ENCODE data around the gene KLHL29. TPM values are rescaled to one million over a fixed set of nuclear protein-coding genes. Genes with fewer than 3 reads are reported as not detected.

KLHL29 gene
- total RNA-seq, 1 donor from 2014 or later, result 5.5 TPM

DNA sequence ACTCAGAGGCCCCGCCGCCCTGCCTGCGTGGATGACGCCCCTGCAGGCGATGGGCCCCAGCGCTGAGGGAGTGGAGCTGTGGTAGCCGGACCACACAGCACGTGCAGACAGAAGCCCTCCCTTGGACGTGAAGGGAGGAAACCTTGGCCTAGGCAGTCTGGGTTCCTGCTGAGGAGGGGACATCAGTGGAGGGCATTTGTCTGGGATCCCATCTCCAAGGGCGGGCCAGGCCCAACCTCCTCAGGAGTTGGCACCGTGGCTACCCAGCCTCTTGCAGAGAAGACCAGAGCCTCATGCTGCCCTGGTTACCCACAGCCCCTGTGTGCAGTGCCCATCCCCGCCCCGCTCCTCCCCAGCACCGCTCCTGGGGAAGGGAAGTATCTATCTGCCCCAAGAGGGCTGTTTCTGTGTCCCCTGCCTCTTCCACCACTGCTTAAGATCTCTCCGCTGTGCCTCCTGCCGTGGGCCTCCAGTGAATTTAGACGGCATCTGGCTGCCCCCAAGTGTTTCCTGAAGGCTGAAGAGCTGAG, 241.8 kb downstream of the KLHL29 start:
- Histone ChIP-seq H4K20me1 (ENCODE audit: insufficient read depth, low read length) (peaks cover 3% of the 10 kb centered on the region), H3K9me3 (ENCODE audit: insufficient read depth, low read depth, low read length) (peaks cover 10% of the 10 kb centered on the region), H3K4me2 (ENCODE audit: low read length) (no peak overlapping the region), H3K79me2 (ENCODE audit: insufficient read depth, low read length) (no peaks in the 10 kb centered on the region), H3K27ac (ENCODE audit: low read depth, low read length) (no peak overlapping the region), H3K36me3 (ENCODE audit: insufficient read depth, low read length) (no peaks in the 10 kb centered on the region), H3K4me1 (ENCODE audit: insufficient read depth, low read length) (no peaks in the 10 kb centered on the region), H3K27me3 (ENCODE audit: insufficient read depth, low read length) (no peaks in the 10 kb centered on the region), H3K9ac (ENCODE audit: low read length) (no peak overlapping the region), H2AFZ (ENCODE audit: low read depth, low read length) (no peak overlapping the region), H3K4me3 (ENCODE audit: insufficient read depth, low read depth, low read length) (no peak overlapping the region)
- TF ChIP-seq, protein P1, sequence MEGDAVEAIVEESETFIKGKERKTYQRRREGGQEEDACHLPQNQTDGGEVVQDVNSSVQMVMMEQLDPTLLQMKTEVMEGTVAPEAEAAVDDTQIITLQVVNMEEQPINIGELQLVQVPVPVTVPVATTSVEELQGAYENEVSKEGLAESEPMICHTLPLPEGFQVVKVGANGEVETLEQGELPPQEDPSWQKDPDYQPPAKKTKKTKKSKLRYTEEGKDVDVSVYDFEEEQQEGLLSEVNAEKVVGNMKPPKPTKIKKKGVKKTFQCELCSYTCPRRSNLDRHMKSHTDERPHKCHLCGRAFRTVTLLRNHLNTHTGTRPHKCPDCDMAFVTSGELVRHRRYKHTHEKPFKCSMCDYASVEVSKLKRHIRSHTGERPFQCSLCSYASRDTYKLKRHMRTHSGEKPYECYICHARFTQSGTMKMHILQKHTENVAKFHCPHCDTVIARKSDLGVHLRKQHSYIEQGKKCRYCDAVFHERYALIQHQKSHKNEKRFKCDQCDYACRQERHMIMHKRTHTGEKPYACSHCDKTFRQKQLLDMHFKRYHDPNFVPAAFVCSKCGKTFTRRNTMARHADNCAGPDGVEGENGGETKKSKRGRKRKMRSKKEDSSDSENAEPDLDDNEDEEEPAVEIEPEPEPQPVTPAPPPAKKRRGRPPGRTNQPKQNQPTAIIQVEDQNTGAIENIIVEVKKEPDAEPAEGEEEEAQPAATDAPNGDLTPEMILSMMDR (IDR thresholded peaks at IDR 0.05; ENCODE audit: insufficient read depth, low read depth, low read length), result no peak
- TF ChIP-seq EZH2 (IDR thresholded peaks at IDR 0.05; ENCODE audit: insufficient read depth, low read length), result no peak
- peaks cover 6% of the 10 kb centered on the region for H3K36me3 Mint-ChIP-seq (ENCODE audit: low read depth, unreplicated experiment)
- peaks cover 11% of the 10 kb centered on the region for H3K9me3 Mint-ChIP-seq (ENCODE audit: unreplicated experiment)
- DNase-seq (ENCODE audit: low read depth) (no peak), FAIRE-seq (no peak)
- H3K27ac Mint-ChIP-seq (ENCODE audit: unreplicated experiment), result peak overlapping the region; percentile 66
- H3K27me3 Mint-ChIP-seq (ENCODE audit: low read depth, unreplicated experiment), result peaks cover 44% of the 10 kb centered on the region
- H3K4me1 Mint-ChIP-seq (ENCODE audit: low read depth, unreplicated experiment), result peaks cover 7% of the 10 kb centered on the region
- no peak overlapping the region for H3K4me3 Mint-ChIP-seq (ENCODE audit: unreplicated experiment)

DNA sequence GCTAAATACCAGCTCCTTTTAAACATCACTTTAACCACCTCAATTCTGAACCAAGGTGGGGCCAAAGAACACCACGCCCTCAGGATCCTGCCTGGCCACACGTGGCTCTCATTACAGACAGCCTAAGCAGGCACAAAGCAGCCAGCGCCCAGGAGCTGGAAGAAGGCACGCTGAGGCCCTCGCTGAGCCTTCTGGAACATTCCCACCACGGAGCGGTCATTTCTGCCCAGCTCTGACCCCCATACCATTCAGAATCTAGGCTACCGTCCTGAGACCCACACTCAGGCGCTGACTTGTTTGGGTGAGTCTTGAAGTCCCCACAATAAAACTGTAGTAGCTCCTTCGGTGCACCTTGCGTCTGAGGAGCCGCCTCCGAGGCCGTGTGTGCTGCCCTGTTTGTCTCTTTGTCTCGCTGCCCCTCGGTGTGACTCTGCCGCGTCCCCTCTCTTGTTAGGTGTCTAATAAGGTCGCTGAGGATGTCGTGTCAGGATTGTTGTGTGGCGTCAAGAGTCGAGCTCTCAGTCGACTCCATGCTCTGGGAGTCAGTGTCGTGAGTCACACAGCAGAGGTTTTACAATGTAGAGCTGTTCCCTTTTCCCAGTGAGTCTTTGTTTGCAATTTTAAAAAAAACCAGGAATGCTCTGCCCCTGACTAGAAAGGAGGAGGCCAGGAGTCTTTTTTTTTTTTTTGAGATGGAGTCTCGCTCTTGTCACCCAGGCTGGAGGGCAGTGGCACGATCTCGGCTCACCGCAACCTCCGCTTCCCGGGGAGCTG, 242.4 kb downstream of the KLHL29 start:
- Histone ChIP-seq H3K27me3 (ENCODE audit: insufficient read depth, low read length) (no peaks in the 10 kb centered on the region), H3K79me2 (ENCODE audit: insufficient read depth, low read length) (no peaks in the 10 kb centered on the region), H3K4me3 (ENCODE audit: insufficient read depth, low read depth, low read length) (no peak overlapping the region), H2AFZ (ENCODE audit: low read depth, low read length) (no peak overlapping the region), H3K9ac (ENCODE audit: low read length) (no peak overlapping the region), H3K27ac (ENCODE audit: low read depth, low read length) (no peak overlapping the region), H3K36me3 (ENCODE audit: insufficient read depth, low read length) (no peaks in the 10 kb centered on the region), H3K4me1 (ENCODE audit: insufficient read depth, low read length) (no peaks in the 10 kb centered on the region), H3K9me3 (ENCODE audit: insufficient read depth, low read depth, low read length) (peaks cover 10% of the 10 kb centered on the region), H3K4me2 (ENCODE audit: low read length) (no peak overlapping the region), H4K20me1 (ENCODE audit: insufficient read depth, low read length) (no peaks in the 10 kb centered on the region)
- peaks cover 11% of the 10 kb centered on the region for H3K9me3 Mint-ChIP-seq (ENCODE audit: unreplicated experiment)
- peak overlapping the region; percentile 66 for H3K27ac Mint-ChIP-seq (ENCODE audit: unreplicated experiment)
- DNase-seq (ENCODE audit: low read depth) (no peak), FAIRE-seq (no peak)
- no peak overlapping the region for H3K4me3 Mint-ChIP-seq (ENCODE audit: unreplicated experiment)
- H3K27me3 Mint-ChIP-seq (ENCODE audit: low read depth, unreplicated experiment), result peaks cover 44% of the 10 kb centered on the region
- peaks cover 6% of the 10 kb centered on the region for H3K36me3 Mint-ChIP-seq (ENCODE audit: low read depth, unreplicated experiment)
- peaks cover 7% of the 10 kb centered on the region for H3K4me1 Mint-ChIP-seq (ENCODE audit: low read depth, unreplicated experiment)
- no peak for TF ChIP-seq EZH2 (IDR thresholded peaks at IDR 0.05; ENCODE audit: insufficient read depth, low read length)
- TF ChIP-seq, protein P1 (IDR thresholded peaks at IDR 0.05; ENCODE audit: insufficient read depth, low read depth, low read length), result no peak
